Stimulated activated CD8-positive, alpha-beta memory T cell treated with anti-CD3 and anti-CD28 coated beads, Interleukin-15, amount 100 ng/mL, for 4 hours (primary cell): ENCODE measurements around the gene HNRNPM.
"Not testable (repeated sequence)": the region's sequence is repeated elsewhere in the genome, so short reads cannot be mapped to it uniquely, and the experiment has no call there.

ENCODE experiments used
- DNase-seq, 2 donors: peaks; one replicate each; pipeline ENCODE4 v3.0.0-alpha.2; 2020; ENCODE audit warnings: low read depth in 2 of 2

Gene HNRNPM

DNA sequence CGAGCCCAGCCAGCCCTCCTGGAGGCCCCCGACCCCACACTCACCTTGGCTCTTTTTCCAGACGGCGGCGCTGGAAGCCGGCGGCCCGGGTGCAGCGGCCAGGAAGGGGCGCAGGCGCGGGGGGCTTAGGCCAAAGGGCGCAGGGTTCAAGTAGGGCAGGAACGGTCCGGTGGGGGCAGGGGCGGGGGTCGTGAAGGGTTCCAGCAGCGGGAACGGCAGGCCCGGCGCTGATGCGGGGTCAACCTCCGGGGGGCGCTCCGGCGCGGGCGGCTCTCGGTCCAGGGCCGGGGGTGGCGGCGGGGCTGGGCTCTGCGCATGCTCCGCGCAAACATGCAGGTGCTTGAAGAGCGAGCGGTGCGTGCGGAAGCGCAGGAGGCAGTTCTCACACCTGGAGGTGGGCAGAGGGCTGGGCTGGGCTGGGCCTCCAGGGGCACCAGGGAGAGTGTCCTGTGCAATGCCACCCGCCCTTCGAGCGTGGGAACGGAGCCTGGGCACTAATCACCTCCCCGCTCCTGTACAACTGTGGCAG is 66.9 kb downstream of the HNRNPM start:
- DNase-seq: no peak

DNA sequence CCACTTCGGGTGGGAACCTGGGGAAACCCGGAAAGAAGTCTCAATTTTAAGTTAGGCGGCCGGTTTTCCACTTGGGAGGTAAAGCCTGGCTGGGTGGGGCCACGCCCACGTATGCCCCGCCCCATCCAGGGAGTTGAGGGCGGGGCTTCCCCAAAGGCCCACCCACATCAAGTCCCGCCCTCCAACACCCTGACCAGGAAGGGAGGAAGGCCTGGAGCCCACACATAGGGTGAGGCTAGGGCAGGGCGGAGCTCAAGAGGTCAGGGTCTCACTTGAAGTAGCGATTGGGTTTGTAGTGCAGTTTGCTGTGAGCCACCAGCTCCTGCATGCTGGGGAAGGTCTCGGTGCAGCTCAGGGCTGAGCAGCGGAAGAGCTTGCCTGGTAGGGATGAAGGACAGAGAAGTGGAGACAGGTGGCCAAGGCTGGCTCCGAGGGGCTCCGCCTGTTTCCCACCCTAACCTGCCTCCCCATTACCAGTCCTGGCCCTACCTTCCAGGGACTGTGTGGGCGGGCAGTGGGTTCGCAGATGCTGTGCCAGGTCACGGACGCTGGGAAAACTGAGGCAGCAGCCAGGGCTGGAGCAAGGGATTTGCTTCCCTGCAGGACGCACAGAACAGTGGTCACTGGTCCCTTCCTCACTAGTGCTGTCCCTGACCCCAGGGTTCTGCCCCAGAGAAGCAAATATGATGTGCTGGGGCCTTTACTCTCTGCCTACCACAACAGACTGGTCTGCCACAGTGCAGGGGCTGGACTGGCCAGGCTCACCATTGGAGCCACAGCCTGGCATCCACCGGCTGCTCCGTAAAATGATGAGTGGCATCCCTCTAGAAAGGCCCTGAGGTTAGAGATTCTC is 67.6 kb downstream of the HNRNPM start:
- DNase-seq: no peak

DNA sequence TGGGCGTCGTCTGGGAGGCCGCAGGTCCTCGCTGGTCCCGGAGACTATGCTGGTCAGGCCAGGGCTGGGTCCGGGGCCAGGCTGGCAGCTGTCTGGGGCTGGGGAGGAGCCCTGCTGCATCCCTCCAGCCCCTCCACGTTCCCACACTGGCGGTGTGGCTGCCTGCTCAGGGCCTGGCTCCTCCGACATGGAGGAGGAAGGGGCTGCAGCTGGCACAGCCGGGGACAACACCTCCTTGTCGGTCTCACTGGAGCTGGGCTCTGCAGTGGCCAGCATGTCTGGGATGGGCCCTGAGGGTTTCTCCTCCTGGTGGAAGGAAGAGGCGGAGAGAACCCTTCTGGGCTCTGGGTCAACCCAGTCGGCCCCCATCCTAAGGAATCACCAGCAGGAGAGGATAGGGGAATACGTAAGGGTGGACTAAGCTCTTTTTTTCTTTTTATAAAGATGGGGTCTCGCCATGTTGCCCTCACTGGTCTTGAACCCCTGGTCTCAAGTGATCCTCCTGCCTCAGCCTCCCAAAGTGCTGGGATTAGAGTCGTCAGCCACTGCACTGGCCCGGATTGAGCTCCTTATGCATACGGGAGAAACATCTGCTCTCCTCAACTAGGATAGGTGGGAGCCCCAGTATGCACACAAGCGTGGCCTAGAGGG is 68.4 kb downstream of the HNRNPM start:
- DNase-seq: no peak

DNA sequence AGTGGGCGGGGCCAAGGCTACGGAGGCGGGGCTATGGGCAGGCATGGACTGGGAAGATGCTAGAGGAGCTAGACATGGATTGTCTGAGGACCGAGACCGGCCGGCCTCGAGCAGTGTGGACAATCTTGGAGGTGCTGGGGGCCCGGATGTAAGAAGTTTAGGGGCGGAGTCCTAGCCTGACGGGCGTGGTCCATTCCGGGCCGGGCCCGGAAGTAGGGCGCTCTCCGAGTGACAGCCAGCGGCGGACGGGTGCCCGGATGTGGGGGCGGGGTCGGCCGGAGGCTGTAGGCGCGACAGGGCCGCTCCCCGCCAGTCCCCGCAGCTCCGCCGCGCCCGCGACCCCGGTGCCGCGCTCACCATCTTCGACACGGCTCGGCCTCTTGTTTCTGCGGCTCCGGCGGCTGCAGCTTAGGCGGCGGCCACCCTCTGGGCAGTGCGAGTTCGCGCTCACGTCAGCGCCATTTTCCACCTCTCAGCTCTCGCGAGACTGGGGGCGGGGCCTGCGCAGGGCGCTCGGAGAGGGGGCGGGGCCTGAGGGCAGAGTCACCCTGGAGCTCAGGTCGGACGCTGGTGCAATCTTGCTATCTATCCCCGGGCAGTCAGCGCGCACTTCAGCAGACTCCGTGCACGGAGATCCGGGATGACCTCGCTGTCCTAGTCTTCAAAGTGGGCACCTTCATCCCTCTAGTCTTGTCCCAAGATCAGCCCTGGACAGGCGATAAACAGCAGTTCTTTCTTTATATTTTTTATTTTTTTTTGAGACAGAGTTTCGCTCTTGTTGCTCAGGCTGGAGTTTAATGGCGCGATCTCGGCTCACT is 69.1 kb downstream of the HNRNPM start, which contains the start of gene ZNF414:
TSS of gene ZNF414 (minus strand) at position 481 of the 818 bp plus-strand sequence. CDS start at position 360, 121 bp downstream.
- peak; percentile 91 to 94 for DNase-seq

DNA sequence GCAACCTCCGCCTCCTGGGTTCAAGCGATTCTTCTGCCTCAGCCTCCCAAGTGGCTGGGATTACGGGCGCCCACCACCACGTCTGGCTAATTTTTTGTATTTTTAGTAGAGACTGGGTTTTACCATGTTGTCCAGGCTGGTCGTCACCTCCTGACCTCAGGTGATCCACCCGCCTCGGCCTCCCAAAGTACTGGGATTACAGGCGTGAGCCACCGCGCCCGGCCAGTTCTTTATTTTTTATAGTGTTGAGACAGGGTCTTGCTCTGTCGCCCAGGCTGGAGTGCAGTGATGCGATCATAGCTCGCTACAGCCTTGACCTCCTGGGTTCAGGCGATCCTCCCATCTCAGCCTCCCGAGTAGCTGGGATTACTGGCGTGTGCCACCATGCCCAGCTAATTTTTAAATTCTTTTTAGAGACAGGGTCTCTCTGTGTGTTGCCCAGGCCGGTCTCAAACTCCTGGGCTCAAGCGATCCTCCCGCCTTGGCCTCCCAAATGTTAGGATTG is 69.8 kb downstream of the HNRNPM start:
- DNase-seq: not testable (repeated sequence)

DNA sequence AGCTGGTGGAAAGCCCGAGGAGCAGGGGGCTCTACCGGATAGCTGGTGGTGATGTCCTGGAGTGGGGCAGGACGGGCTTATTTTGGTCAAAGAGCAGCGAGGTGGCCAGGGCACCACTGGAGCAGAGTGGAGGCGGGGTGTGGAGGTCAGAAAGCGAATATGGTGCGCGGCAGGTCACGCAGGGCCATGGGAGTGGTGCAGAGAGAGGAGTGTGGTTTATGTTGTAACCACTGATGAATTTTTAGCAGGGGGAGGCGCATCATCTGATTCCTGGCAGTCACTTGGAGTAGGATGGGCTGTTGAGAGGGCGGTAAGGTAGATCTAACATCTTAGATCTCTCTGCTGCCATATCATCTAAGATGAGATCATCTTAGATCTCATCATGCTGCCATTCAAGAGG is 70.5 kb downstream of the HNRNPM start:
- peak in 1 of 2 donors; percentile 9 for DNase-seq

DNA sequence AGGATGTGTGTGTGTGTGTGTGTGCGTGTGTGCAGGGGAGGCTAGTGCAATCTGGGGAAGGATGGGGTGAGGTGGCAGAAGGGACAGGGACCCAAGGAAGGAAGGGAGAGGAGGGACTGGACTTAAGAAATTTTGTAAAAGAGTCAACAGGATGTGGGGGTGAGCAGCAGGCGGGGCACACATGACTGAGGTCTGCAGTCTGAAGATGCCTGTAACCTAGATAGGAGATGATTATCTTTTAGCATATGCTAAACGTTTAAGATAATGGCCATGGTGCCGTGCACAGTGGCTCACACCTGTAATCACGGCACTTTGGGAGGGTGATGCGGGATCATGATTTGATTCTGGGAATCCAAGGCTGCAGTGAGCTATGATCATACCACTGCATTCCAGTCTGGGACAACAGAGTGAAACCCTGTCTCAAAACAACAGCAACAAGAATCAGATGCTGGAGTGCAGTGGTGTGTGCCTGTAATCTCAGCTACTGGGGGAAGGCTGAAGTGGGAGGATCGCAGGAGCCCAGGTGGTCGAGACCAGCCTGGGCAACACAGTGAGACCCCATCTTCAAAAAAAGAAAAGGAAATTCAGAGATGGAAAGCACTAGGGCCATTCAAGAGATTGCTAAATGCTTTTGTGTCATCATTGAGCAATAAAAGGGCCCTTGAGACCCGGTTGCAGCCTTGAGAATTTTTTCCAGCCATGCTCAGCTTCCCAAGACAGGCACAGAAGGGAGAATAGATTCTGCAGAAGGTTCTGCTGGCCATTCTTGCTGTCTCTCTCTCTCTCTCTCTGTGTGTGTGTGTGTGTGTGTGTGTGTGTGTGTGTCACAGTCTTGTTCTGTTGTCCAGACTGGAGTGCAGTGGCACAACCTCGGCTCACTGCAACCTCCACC is 73.0 kb downstream of the HNRNPM start:
- peak; percentile 10 to 32 for DNase-seq

DNA sequence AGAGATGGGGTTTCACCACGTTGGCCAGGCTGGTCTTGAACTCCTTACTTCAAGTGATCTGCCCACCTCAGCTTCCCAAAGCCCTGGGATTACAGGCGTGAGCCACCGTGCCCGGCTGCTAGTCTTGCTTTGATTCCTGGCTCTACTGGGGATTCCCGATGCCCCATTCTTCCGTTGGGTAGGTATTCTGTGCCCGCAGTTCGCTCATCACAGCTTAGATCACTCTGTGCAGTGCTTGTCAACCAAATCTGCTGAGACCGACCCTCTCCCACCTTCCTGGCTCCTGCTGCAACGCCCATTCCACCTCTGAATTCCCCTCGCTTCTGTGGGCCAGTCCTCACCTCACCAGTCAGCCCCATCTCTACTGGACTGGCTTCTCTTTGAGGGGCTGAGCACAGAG is 73.8 kb downstream of the HNRNPM start:
- no peak for DNase-seq

DNA sequence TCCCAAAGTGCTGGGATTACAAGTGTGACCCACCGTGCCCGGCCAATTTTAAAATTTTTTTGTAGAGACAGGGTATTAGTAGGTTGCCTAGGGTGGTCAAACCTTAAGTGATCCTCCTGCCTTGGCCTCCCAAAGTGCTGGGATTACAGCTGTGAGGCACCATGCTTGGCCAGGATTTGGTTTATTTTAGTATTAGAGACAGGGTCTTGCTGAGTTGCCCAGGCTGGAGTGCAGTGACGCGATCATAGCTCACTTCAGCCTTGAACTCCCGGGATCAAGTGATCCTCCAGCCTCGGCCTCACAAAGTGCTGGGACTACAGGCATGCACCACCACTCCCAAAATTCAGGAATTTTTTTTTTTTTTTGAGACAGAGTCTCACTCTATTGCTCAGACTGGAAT is 74.6 kb downstream of the HNRNPM start:
- no peak for DNase-seq

DNA sequence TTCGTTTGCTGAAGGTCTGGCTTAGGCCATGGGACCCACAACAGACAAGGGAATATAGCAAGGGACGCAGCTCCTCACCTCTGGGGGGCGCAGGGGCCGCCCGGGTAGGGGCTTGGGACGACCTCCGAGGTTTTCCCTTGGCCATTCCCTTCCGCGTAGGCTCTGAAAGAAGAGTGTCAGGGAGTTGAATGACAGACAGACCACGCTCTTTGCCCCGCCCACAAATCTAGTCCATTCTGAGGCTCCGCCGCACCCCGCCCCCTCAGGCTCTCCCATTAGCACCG is 80.6 kb downstream of the HNRNPM start:
- no peak for DNase-seq

DNA sequence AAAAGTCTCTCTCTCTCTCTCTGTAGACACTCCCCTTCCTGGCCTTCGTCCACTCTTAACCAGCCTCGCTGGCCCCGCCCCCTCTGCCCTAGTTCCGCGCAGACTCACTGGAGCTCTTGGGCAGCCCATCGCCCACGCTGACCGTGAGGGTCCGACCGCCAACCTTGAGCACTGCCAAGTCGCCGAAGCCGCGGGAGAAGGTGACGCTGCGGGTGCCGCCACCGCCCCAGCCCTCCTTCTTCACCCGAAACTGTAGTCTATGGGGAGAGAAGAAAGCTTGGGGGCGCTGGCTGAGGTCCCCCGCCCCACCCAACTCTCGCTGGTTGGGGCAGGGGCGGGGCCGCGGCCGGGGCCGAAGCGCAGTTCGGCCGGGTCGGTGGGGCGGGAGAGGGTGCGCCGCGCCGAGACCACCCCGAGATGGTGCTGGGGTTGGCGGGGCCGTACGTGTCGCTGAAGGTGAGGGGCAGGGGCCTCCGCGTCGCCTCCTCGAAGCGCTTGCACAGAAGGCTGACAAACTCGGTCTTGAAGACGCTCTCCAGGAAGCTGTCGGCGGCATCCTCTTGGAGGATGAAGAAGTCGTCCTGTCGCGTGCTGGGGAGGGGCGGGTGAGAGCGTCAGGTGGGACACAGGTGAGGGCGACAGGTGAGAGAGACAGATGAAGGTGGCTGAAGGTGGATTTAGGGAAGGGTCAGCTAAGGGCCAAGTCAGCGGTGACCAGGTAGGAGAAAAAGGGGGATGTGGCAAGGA is 81.7 kb downstream of the HNRNPM start:
- DNase-seq: no peak

DNA sequence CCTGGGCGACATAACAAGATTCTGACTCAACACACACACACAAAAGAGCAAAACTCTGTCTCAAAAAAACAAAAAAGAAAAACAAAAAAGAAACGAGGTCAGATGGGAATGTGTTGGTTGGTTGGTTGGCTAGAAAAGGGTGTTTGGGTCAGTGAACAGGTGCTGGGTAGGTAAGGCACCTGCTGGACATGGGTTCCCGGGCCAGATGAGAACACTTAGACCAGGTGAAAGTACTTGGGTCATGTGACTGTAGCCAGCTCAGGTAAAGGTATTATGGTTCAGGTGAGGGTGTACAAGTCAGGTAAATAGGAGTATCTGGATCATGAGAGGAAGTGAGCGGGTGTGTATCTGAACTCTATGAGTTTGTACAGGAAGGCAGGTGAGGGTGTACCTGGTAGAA is 83.7 kb downstream of the HNRNPM start:
- no peak for DNase-seq

DNA sequence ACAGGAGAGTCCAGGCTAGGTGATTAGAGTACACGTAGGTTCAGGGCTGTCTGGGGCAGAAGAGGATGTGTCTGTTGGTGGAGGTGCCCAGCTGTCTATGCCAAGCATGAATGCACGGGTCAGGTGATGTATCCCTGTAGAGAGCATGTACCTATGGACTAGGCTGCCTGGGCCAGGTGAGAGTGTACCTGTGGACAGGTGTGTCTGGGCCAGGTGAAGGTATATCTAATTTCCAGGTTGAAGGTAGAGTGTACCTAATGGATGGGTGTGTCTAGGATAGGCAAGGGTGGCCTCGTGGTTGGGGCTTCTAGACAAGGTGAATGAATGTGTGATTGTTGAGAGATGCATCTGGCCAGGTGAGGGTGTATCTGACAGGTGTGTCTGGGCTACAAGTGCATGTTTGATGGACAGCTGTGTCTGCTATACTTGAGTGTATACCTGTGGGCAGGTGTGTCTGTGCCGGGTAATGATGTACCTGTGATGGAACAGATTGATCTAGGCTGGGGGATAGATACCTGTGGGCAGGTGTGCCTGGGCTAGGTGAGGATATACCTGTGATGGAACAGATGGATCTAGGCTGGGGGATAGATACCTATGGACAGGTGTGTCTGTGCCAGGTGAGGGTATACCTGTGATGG is 84.7 kb downstream of the HNRNPM start:
- no peak for DNase-seq

DNA sequence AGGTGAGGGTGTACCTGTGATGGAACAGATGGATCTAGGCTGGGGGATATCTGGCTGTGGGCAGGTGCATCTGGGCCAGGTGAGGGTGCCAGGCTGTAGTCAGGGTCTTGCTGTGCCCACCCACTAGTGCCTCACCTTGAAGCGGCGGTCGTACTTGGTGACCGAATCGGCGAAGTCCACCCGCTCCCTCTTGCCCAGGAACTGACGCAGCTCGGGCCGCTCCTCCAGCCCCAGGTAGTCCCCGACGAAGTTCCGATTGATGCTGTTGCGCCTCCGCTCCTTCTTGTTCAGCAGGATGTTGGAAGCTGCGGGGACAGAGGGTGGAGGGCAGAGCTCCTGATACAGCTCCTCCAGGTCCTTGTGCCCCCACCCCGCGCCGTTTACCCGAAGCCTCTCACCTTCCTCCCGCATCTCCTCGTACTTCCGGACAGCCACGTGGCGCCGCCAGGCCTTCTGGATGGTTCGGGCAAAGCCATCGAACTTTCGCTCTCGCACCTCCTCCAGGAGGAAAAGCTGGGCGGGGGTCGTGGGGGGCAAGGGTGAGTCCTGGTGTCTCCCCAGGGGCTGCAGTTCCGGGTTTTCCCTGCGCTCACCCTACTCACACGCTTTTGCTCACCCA is 85.4 kb downstream of the HNRNPM start:
- DNase-seq: no peak

DNA sequence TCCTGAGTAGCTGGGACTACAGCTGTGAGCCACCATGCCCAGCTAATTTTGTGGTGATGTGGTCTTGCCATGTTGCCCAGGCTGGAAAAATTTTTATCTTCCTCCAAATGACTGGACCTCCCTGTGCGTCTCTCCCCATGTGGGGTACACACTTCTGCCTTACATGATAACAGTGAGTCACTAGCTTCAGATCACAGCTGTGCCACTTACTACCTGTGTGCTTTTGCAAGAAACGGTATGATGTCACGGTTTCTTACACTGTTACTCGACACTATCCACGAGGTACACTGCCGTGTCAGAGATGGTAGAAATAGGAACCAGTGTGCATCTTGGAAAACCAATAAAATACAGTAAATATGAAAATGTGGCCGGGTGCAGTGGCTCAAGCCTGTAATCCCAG is 86.7 kb downstream of the HNRNPM start:
- DNase-seq: no peak

DNA sequence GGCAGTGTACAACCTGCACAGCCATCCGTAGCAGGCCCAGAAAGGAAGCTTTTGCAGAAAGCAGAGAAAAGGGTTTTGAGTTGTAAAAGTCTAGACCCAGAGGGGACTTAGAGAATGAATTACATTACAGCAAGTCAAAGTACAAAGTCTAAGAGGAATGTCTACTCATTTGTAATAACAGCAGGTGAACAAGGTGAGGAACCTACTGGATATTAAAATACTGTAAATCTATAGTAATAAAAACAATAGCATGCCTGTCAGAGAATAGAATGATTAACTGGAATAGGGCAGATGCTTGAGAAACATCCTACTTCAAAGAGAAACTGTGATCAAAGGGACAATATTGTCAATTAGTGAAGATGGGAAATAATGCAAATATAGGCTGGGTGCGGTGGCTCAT is 87.5 kb downstream of the HNRNPM start:
- no peak for DNase-seq

DNA sequence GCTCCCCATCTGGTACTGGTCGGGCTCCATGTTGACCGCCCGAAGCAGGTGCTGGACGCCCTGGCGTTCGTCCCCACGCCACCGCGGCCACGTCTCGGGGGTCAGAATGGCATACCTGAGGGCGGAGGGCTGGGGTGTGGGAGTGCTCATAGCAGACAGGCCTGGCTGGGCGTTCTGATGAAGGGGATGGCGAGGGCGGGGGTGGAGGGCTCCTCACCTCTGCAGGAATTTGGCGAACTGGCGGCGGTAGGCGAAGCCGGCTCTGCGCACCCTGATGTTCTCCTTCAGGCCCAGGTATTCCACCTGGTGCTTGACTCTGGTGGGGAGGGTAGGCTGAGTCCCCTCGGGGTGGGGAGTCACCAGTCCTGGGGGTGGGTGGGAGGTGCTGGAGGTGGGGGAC is 91.5 kb downstream of the HNRNPM start:
- no peak for DNase-seq

DNA sequence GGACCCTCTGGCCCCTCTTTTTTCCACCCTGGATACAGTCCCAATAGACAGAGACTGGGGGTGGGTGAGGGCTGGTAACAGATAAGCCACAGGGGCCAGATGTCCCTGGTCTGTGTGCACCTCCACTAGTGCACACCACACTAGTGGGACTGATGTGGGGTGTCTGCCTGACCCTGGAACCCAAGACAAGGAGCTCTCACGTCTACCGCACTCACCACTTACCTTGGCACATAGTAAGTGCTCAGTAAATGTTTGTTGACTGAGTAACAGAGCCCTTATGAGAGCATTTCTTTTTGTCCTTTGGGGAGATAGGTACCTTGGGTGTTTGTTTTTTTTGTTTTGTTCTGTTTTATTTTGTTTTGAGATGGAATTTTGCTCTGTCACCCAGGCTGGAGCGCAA is 92.3 kb downstream of the HNRNPM start:
- no peak for DNase-seq
